LNCAP (cell line): ENCODE data around the gene RAMP2.

Experiments used
- TF ChIP-seq, protein P1 (sequence below): fragments of 450-650 bp; IDR thresholded peaks from 2 replicates; pipeline ENCODE4 v1.5.1; 2017; ENCODE audit warnings: mild to moderate bottlenecking

RAMP2 gene

DNA sequence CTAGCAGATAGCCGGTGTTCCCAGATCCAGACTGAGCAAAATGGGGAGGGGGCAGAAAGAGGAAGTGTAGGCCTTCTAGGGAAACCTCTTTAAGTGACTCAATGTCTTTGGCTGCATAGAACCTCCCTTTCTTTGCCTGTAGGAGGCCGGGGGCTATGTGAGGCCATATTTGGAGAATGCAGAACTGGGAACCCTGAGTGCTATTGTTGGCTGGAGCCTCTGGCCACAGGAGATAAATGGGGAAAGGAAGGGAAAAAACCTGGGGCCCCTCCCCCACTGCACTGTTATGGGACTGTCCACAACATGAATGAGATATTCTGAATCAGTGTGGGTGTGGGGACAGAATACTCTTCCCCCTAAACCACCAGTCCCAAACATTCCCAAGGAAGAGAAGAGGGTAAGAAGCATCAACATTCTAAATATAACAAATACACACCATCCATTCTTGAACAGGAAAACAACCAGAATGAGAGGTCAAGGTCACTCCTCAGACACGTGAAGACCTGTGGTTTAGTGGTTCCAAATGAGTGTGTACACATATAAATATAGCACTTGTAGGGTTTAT is 14.6 kb downstream of the RAMP2 start:
- TF ChIP-seq, protein P1, sequence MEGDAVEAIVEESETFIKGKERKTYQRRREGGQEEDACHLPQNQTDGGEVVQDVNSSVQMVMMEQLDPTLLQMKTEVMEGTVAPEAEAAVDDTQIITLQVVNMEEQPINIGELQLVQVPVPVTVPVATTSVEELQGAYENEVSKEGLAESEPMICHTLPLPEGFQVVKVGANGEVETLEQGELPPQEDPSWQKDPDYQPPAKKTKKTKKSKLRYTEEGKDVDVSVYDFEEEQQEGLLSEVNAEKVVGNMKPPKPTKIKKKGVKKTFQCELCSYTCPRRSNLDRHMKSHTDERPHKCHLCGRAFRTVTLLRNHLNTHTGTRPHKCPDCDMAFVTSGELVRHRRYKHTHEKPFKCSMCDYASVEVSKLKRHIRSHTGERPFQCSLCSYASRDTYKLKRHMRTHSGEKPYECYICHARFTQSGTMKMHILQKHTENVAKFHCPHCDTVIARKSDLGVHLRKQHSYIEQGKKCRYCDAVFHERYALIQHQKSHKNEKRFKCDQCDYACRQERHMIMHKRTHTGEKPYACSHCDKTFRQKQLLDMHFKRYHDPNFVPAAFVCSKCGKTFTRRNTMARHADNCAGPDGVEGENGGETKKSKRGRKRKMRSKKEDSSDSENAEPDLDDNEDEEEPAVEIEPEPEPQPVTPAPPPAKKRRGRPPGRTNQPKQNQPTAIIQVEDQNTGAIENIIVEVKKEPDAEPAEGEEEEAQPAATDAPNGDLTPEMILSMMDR = no peak

DNA sequence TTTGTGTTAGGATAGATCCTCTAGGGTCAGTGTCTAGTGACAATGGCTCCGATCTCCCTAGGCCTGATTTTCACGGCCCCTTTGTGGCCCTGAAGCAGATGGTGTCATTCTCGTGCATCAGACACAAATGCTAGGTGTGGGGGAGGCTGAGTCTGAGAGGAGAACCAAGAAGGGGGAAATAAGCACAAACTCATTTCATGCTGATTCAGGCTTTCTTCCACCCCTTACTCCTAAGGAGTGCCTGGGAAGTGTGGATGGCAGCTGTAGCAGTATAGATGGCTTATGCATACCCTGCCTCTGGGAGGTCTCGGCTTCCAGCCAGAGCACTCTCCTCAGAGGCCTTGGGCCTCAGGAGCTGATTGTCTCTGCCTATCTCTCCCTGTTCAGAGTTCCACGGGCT is 17.5 kb downstream of the RAMP2 start:
- TF ChIP-seq, protein P1 = no peak

DNA sequence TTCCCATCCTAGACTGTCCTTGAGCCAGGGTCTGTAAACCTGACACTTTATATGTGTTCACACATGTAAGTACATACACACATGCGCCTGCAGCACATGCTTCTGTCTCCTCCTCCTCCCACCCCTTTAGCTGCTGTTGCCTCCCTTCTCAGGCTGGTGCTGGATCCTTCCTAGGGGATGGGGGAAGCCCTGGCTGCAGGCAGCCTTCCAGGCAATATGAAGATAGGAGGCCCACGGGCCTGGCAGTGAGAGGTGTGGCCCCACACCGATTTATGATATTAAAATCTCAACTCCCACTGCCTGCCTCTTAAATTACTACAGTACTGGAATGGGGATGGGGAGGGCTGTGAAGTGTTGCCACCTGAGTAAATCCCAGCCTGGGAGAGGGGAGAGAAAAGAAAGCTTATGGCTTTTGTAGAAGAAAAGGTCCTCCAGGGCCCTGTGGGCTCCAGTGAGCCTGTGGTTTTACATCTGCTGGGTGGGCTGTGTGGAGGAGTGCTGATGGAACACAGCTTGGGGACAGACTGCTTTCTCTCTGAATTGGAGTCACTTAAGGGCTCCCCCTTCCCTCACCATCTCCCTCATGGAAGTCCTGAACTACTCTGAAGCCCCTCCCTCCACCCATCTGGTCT is 18.4 kb downstream of the RAMP2 start:
- TF ChIP-seq, protein P1 = no peak

DNA sequence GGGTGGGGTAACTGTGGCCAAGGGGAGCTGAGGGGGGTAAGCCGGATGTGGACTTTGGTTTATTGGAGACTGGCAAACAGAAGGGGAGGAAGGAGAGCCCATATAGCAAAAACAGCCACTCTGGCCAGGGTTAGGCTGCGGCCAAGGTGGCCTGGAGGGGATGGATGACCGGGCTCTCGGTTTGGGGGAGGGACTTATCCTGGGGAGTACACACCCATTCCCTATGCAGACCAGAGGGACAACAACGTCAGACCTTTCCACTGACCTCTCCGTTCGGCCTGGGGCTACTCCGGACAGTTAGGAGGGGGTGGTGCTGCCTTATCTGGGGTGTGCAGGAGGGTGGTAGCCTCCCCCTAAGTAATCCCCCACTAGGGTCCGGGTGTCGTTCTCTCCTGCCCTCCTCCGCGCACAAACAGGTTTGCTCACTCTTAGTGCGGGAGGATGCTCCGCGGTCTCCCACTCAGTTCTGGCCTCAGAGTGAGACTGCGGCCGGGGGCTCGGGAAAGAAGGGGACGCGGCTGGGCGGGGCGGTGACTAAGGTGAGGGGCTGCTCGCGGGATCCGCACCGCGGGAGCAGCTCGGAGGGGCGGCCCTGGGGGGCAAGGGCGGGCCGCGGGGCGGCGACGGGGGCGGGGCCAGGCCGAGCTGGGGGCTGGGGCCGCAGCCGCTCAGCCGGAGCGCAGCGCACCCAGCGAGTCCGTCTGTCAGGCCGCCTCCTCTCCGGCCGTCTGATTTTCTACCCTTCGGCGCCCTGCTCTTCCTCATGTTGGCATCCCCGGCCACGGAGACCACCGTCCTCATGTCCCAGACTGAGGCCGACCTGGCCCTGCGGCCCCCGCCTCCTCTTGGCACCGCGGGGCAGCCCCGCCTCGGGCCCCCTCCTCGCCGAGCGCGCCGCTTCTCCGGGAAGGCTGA is 19.2 kb downstream of the RAMP2 start, which contains the start of gene WNK4:
WNK4 (plus strand) TSS at position 675 of the 915 bp plus-strand sequence; CDS start at position 764, 89 bp downstream.
- TF ChIP-seq, protein P1 = no peak

DNA sequence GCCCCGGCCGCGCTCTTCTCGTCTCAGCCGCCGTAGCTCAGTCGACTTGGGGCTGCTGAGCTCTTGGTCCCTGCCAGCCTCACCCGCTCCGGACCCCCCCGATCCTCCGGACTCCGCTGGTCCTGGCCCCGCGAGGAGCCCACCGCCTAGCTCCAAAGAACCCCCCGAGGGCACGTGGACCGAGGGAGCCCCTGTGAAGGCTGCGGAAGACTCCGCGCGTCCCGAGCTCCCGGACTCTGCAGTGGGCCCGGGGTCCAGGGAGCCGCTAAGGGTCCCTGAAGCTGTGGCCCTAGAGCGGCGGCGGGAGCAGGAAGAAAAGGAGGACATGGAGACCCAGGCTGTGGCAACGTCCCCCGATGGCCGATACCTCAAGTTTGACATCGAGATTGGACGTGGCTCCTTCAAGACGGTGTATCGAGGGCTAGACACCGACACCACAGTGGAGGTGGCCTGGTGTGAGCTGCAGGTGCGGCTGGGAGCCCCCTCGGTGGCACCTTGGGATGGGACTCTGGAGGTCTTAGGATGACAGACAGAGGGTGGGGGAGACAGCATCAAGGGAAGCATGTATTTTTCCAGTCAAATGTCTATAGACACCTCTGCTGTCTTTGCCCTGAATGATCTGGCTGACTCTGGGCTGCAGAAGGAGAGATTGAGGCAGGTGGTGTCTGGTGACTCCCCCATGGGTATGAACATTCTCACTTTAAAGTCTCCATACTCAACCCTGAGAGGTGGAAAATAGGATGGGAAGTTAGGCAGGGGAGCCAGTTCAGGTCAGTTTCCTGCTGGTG is 20.0 kb downstream of the RAMP2 start:
- TF ChIP-seq, protein P1 = no peak

DNA sequence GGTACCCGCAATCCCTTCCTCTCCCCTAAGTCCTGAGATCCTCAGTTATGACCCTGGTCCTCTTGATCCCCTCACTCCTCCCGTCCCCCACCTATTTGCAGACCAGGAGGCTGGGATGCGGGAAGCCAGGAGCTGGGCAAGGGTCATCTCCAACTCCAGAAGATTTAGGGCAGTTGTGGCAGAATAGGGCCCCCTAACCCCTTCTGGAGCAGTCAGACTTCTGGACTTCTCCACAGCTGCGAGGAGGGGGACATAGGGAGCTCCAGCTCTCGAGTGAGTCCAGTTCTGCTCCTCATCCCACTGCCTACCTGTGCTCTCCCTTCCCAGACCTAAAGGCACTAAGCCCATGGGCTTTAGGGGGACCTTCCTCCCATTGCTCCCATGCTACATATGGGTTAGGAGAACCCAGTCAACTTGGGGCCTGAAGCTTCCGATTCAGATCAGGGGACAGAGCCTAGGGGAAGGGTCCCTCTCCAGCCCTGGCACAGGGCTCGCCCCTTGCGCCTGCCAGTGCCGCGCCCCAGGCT is 20.7 kb downstream of the RAMP2 start:
- TF ChIP-seq, protein P1 = no peak
